Measurements from ENCODE around the gene TERT. TPM values are rescaled to one million over a fixed set of nuclear protein-coding genes. Genes with fewer than 3 reads are reported as not detected.

Gene TERT
- polyA plus RNA-seq, 1 experiment = not detected

DNA sequence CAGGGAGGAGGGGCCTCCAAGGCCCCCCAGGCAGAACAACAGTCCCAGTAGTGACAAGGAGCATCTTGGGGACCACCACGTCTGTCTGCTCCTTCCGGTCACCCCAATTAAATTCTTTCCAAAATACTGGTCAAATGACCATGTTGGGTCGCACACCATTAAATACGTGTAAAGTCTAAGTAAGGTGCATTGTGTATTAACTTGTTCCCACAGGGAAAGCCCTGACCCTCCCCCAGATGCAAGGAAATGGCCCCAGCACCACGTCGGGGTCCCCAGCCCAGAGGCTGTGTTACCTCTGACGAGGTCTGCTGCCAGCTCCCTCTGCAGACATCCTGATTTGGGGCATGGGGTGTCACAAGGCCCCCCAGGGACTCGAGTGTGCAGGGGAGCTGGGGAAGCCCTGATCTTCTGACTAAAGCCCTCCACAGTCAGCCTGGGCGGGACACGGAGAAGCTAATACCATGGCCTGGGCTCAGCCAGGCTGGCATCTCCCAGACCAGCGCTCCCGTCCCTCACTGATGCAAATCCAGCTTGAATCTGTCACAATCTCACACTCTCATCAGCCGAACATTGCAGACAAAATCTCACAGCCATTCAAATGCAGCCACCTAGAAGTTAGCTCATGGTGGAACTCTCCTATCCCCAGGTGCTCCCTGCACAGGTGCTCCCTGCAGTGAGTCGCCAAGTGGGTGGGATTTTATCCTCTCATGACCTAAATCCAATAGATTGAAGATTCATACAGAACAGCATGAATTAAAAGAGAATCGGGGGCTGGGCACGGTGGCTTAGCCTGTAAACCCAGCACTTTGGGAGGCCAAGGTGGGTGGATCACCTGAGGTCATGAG lies 13.6 kb downstream of the TERT start:
- DNase-seq (ENCODE audit: low read depth) = no peak
- H3K36me3 ChIP-seq (ENCODE audit: control insufficient read depth, insufficient read depth, low read length) = no peaks in the 10 kb centered on the region
- TF ChIP-seq, protein P1, sequence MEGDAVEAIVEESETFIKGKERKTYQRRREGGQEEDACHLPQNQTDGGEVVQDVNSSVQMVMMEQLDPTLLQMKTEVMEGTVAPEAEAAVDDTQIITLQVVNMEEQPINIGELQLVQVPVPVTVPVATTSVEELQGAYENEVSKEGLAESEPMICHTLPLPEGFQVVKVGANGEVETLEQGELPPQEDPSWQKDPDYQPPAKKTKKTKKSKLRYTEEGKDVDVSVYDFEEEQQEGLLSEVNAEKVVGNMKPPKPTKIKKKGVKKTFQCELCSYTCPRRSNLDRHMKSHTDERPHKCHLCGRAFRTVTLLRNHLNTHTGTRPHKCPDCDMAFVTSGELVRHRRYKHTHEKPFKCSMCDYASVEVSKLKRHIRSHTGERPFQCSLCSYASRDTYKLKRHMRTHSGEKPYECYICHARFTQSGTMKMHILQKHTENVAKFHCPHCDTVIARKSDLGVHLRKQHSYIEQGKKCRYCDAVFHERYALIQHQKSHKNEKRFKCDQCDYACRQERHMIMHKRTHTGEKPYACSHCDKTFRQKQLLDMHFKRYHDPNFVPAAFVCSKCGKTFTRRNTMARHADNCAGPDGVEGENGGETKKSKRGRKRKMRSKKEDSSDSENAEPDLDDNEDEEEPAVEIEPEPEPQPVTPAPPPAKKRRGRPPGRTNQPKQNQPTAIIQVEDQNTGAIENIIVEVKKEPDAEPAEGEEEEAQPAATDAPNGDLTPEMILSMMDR (IDR thresholded peaks at IDR 0.05; ENCODE audit: insufficient read depth, low read depth, low read length) = no peak
- H3K4me3 ChIP-seq (ENCODE audit: low read depth, low read length) = no peak overlapping the region
- ChIA-PET POLR2A (no interaction called here), CTCF (no interaction called here)
- no peaks in the 10 kb centered on the region for H3K27me3 ChIP-seq (ENCODE audit: control insufficient read depth, insufficient read depth, low read length)

DNA sequence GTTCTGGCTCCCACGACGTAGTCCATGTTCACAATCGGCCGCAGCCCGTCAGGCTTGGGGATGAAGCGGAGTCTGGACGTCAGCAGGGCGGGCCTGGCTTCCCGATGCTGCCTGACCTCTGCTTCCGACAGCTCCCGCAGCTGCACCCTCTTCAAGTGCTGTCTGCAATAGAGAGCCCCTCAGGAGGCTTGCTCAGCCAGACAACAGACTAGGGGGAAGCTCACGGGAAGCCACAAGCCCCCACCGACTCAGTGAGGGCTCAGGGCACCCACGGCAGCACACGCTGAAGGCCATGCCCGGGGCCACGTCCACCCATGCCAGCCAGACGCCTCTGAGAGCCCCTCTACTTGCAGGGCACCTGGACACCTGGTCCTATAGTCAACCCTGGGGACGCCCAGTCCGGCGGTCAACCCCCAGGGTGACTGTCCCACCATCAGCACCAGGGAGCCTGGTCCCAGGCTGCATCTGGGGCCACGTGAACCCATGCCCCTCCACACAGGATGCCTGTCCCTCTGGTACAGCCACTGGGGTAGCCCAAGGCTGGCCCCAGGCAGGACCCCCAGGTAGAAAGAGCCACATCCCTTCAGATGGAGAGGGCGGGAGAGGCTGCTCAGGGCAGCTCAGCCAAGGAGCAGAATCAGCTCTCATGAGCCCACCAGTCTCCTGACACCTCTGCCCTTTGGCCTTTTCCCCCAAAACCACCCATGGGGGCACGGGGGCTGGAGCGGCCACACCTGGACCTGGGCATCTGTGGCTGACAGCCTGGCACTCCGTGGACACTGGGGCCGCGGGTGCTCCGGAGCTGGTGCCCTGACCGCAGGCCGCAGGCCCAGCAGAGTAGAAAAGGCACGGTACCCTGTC lies 14.5 kb downstream of the TERT start:
- ChIA-PET CTCF (no interaction called here), POLR2A (no interaction called here)
- H3K27me3 ChIP-seq (ENCODE audit: control insufficient read depth, insufficient read depth, low read length) = no peaks in the 10 kb centered on the region
- DNase-seq (ENCODE audit: low read depth) = no peak
- no peaks in the 10 kb centered on the region for H3K36me3 ChIP-seq (ENCODE audit: control insufficient read depth, insufficient read depth, low read length)
- H3K4me3 ChIP-seq (ENCODE audit: low read depth, low read length) = no peak overlapping the region
- TF ChIP-seq, protein P1 (IDR thresholded peaks at IDR 0.05; ENCODE audit: insufficient read depth, low read depth, low read length) = no peak

DNA sequence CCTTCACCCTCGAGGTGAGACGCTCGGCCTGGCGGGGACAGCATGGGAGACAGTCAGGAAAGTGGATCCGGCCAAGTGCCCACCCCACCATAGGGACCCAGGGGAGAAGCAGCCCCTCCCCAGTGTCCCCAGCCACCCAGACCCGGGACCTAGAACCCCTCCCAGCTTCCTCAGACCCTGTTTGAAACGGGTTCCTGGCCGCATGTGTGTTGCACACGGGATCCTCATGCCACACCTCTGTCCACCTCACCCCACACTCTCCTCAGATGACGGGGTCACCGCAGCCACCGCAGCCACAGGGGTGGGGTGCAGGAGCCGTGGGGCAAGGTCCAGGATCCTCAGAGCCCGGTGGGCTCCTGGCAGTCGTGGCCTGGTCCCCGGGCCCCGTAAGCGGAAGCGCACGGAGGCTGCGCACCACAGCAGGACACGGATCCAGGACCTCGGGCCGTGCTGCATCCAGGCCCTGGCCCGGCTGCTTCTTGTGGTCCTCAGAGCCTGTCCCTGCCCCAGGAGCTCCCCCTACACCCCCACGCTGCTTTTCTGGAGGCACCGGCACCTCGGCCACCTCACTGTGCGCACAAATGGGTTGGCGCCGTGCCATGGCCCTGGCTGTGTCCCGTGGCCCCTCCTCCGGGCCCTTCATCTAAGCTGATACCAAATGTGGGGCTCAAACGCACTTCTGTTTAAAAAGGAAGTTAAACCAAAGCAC lies 15.3 kb downstream of the TERT start:
- H3K4me3 ChIP-seq (ENCODE audit: low read depth, low read length) = no peak overlapping the region
- CTCF ChIA-PET = no interaction called here
- H3K27me3 ChIP-seq (ENCODE audit: control insufficient read depth, insufficient read depth, low read length) = no peaks in the 10 kb centered on the region
- DNase-seq (ENCODE audit: low read depth) = no peak
- POLR2A ChIA-PET = no interaction called here
- no peaks in the 10 kb centered on the region for H3K36me3 ChIP-seq (ENCODE audit: control insufficient read depth, insufficient read depth, low read length)
- TF ChIP-seq, protein P1 (IDR thresholded peaks at IDR 0.05; ENCODE audit: insufficient read depth, low read depth, low read length) = no peak

DNA sequence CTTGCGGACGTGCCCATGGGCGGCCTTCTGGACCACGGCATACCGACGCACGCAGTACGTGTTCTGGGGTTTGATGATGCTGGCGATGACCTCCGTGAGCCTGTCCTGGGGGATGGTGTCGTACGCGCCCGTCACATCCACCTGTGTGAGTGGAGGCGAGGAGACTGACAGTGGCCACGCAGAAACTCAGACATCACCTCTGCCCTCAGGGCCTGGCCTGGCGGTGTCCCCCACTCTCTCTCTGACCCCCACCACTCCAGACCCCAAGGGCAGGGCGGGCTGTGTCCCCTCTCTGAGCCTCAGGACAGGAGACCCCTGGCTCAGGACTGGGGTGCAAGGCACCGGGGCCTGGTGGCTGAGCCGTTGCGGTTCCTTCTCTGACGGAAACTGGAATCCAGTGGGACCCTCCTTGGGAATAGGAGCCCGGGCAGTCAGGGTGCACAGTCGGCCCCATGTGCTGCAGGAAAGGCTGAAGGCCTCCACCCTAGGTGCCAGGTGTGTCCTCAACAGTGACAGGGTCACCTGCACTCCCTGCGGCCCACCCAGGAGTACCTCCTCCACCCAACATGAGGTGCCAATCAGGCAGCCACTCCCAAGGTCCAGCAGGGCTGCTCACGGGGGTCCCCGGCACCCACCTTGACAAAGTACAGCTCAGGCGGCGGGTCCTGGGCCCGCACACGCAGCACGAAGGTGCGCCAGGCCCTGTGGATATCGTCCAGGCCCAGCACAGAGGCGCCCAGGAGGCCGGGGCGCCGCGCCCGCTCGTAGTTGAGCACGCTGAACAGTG lies 16.0 kb downstream of the TERT start:
- POLR2A ChIA-PET = no interaction called here

More for the DNA sequence above, 16.0 kb downstream of the TERT start:
- no peak overlapping the region for H3K4me3 ChIP-seq (ENCODE audit: low read depth, low read length)
- no peaks in the 10 kb centered on the region for H3K36me3 ChIP-seq (ENCODE audit: control insufficient read depth, insufficient read depth, low read length)
- CTCF ChIA-PET = no interaction called here
- no peaks in the 10 kb centered on the region for H3K27me3 ChIP-seq (ENCODE audit: control insufficient read depth, insufficient read depth, low read length)
- no peak for DNase-seq (ENCODE audit: low read depth)
- TF ChIP-seq, protein P1 (IDR thresholded peaks at IDR 0.05; ENCODE audit: insufficient read depth, low read depth, low read length) = no peak

Data from BJ (cell line).